HEK293 (cell line): ENCODE data around the gene RASSF10.

ENCODE experiments used
- CTCF ChIA-PET: fragments of 350-600 bp; formaldehyde crosslinking; extraction: SDS; loops from one replicate; lab custom pipeline; 2021; ENCODE audit warnings: antibody characterized with exemption; lab: Yijun Ruan, JAX
- POLR2A ChIA-PET: fragments of 300-600 bp; formaldehyde crosslinking; extraction: SDS; loops from one replicate; lab custom pipeline; 2020; ENCODE audit warnings: antibody characterized with exemption, inconsistent platforms; lab: Yijun Ruan, JAX
- H3K27ac ChIP-seq: fragments of 200-500 bp; sonication (Bioruptor generic); 2 replicates; pipeline ENCODE4 v1.5.1; 2014; ENCODE audit warnings: low read depth, low read length, control low read depth, inconsistent platforms; ENCODE audit errors: extremely low read depth
- H3K36me3 ChIP-seq, 2 experiments: fragments of 200-500 bp in 1 of 2; sonication (Bioruptor generic) in 1 of 2; 1 replicate in 1 of 2; 2 replicates in 1 of 2; pipeline ENCODE4 v1.5.1; 2014 to 2017; ENCODE audit warnings: inconsistent platforms in 2 of 2, low read length in 2 of 2; ENCODE audit not compliant: control insufficient read depth in 2 of 2, insufficient read depth in 1 of 2
- H3K4me1 ChIP-seq: fragments of 200-500 bp; sonication (Bioruptor generic); 2 replicates; pipeline ENCODE4 v1.5.1; 2014; ENCODE audit warnings: mild to moderate bottlenecking, low read length, inconsistent platforms; ENCODE audit not compliant: control insufficient read depth, insufficient read depth
- H3K4me3 ChIP-seq: 2 replicates; pipeline ENCODE4 v1.5.1; 2011; ENCODE audit warnings: low read depth, mild to moderate bottlenecking, control low read depth, low read length, moderate library complexity
- H3K9me3 ChIP-seq: fragments of 200-500 bp; sonication (Bioruptor generic); 2 replicates; pipeline ENCODE4 v1.5.1; 2014; ENCODE audit warnings: low read depth, low read length, inconsistent platforms; ENCODE audit not compliant: control insufficient read depth, insufficient read depth
- ATF2 ChIP-seq: fragments of 450-650 bp; formaldehyde crosslinking; IDR thresholded peaks from 2 replicates; pipeline ENCODE4 v1.5.1; 2016; ENCODE audit warnings: missing biosample characterization, missing genetic modification characterization, low read depth
- CTCF ChIP-seq: fragments of 450-650 bp; formaldehyde crosslinking; IDR thresholded peaks from 2 replicates; pipeline ENCODE4 v1.5.1; 2016; ENCODE audit warnings: missing biosample characterization, missing genetic modification characterization
- GLIS1 ChIP-seq: fragments of 450-650 bp; formaldehyde crosslinking; IDR thresholded peaks from 2 replicates; pipeline ENCODE4 v1.5.1; 2016; ENCODE audit warnings: missing biosample characterization, missing genetic modification characterization
- HOXA7 ChIP-seq: sonication (generic); formaldehyde crosslinking; IDR thresholded peaks from 2 replicates; pipeline ENCODE4 v1.8.1; 2022; ENCODE audit warnings: missing genetic modification reagents, borderline replicate concordance
- KLF10 ChIP-seq: fragments of 450-650 bp; IDR thresholded peaks from 2 replicates; pipeline ENCODE4 v1.5.1; 2018; ENCODE audit warnings: missing biosample characterization, mild to moderate bottlenecking, missing genetic modification characterization
- RBAK ChIP-seq: fragments of 450-650 bp; formaldehyde crosslinking; IDR thresholded peaks from 2 replicates; pipeline ENCODE4 v1.5.1; 2016; ENCODE audit warnings: missing biosample characterization, missing genetic modification characterization
- YY2 ChIP-seq: fragments of 450-650 bp; formaldehyde crosslinking; IDR thresholded peaks from 2 replicates; pipeline ENCODE4 v1.5.1; 2016; ENCODE audit warnings: missing biosample characterization, missing genetic modification characterization
- ZBTB48 ChIP-seq: fragments of 450-650 bp; formaldehyde crosslinking; IDR thresholded peaks from 2 replicates; pipeline ENCODE4 v1.5.1; 2016; ENCODE audit warnings: missing biosample characterization, missing genetic modification characterization
- ZFHX2 ChIP-seq: fragments of 450-650 bp; formaldehyde crosslinking; conservative IDR thresholded peaks from 2 replicates; pipeline ENCODE4 v1.5.1; 2016; ENCODE audit warnings: missing biosample characterization, missing genetic modification characterization
- ZNF114 ChIP-seq: fragments of 450-650 bp; formaldehyde crosslinking; IDR thresholded peaks from 2 replicates; pipeline ENCODE4 v1.5.0; 2017; ENCODE audit warnings: missing biosample characterization, missing genetic modification characterization
- ZNF23 ChIP-seq: fragments of 450-650 bp; formaldehyde crosslinking; IDR thresholded peaks from 2 replicates; pipeline ENCODE4 v1.5.1; 2016; ENCODE audit warnings: missing biosample characterization, missing genetic modification characterization, borderline replicate concordance
- ZNF341 ChIP-seq: fragments of 450-650 bp; formaldehyde crosslinking; IDR thresholded peaks from 2 replicates; pipeline ENCODE4; 2016; ENCODE audit warnings: low read depth, missing biosample characterization, missing genetic modification characterization
- ZNF449 ChIP-seq: fragments of 450-650 bp; formaldehyde crosslinking; IDR thresholded peaks from 2 replicates; pipeline ENCODE4 v1.5.1; 2017; ENCODE audit warnings: missing biosample characterization, mild to moderate bottlenecking, missing genetic modification characterization, moderate library complexity
- ZNF510 ChIP-seq: fragments of 450-650 bp; formaldehyde crosslinking; IDR thresholded peaks from 2 replicates; pipeline ENCODE4 v1.5.1; 2018; ENCODE audit warnings: mild to moderate bottlenecking, missing genetic modification characterization, missing biosample characterization; ENCODE audit not compliant: insufficient replicate concordance
- ZNF544 ChIP-seq: fragments of 450-650 bp; formaldehyde crosslinking; IDR thresholded peaks from 2 replicates; pipeline ENCODE4 v1.5.0; 2017; ENCODE audit warnings: missing biosample characterization, missing genetic modification characterization
- ZNF558 ChIP-seq: fragments of 450-650 bp; formaldehyde crosslinking; IDR thresholded peaks from 2 replicates; pipeline ENCODE4 v1.5.1; 2016; ENCODE audit warnings: missing biosample characterization, missing genetic modification characterization
- ZNF585B ChIP-seq: fragments of 450-650 bp; formaldehyde crosslinking; IDR thresholded peaks from 2 replicates; pipeline ENCODE4 v1.5.1; 2016; ENCODE audit warnings: missing biosample characterization, missing genetic modification characterization
- ZNF654 ChIP-seq: fragments of 450-650 bp; formaldehyde crosslinking; IDR thresholded peaks from 2 replicates; pipeline ENCODE4 v1.5.1; 2016; ENCODE audit warnings: low read depth, missing biosample characterization, missing genetic modification characterization
- ZNF670 ChIP-seq: fragments of 450-650 bp; formaldehyde crosslinking; IDR thresholded peaks from 2 replicates; pipeline ENCODE4 v1.5.1; 2016; ENCODE audit warnings: missing biosample characterization, missing genetic modification characterization, low read depth
- ZNF768 ChIP-seq: fragments of 450-650 bp; formaldehyde crosslinking; IDR thresholded peaks from 2 replicates; pipeline ENCODE4 v1.5.1; 2018; ENCODE audit warnings: missing biosample characterization, mild to moderate bottlenecking, missing genetic modification characterization
- ZNF777 ChIP-seq: fragments of 450-650 bp; formaldehyde crosslinking; IDR thresholded peaks from 2 replicates; pipeline ENCODE4 v1.5.1; 2017; ENCODE audit warnings: missing biosample characterization, missing genetic modification characterization, borderline replicate concordance
- ZNF791 ChIP-seq: fragments of 450-650 bp; formaldehyde crosslinking; IDR thresholded peaks from 2 replicates; pipeline ENCODE4 v1.5.1; 2016; ENCODE audit warnings: missing biosample characterization, missing genetic modification characterization
- ZNF830 ChIP-seq: fragments of 450-650 bp; IDR thresholded peaks from 2 replicates; pipeline ENCODE4 v1.5.0; 2018; ENCODE audit warnings: missing biosample characterization, missing genetic modification characterization, low read depth, mild to moderate bottlenecking, moderate library complexity

The RASSF10 gene

GRCh38 chr11:12963792-12964536, 45.2 kb upstream of the RASSF10 start:
- no peak overlapping the region for H3K27ac ChIP-seq
- CTCF ChIA-PET = interaction anchor here (0.5 to 3.4 kb wide), 53 partner anchors 10 to 937 kb away, joined by 3 to 29 read pairs (median 3); no protein-coding TSS in a partner anchor
- H3K9me3 ChIP-seq = no peaks in the 10 kb centered on the region
- POLR2A ChIA-PET = interaction anchor here (0.8 kb wide), 1 partner anchor 10 kb away, joined by 3 read pairs; no protein-coding TSS in a partner anchor
- no peak overlapping the region for H3K4me3 ChIP-seq
- H3K4me1 ChIP-seq = no peaks in the 10 kb centered on the region
- peak; percentile 82 for TF ChIP-seq ZNF654 (tag by site-specific recombination)
- no peak for TF ChIP-seq ZNF114 (tag by site-specific recombination)
- TF ChIP-seq YY2 (tag by site-specific recombination) = no peak
- no peak for TF ChIP-seq GLIS1
- no peak for TF ChIP-seq ZNF670 (tag by site-specific recombination)
- TF ChIP-seq ZNF510 (tag by site-specific recombination) = no peak
- TF ChIP-seq ZNF558 = no peak
- peak; percentile 13; the same call in 1 of the 2 replicates for TF ChIP-seq ZNF341 (tag by site-specific recombination)
- no peak for TF ChIP-seq ZNF777 (tag by site-specific recombination)
- TF ChIP-seq ZNF449 = no peak
- no peak for TF ChIP-seq RBAK (tag by site-specific recombination)
- no peak for TF ChIP-seq ZNF830 (tag by site-specific recombination)
- TF ChIP-seq ZNF585B = no peak
- TF ChIP-seq ATF2 (tag by site-specific recombination) = no peak
- TF ChIP-seq ZNF23 (tag by site-specific recombination) = no peak
- TF ChIP-seq CTCF (tag by site-specific recombination) = 0 out of 2 replicates have a peak, but pooled peaks have one; percentile 35
- H3K36me3 ChIP-seq = no peaks in the 10 kb centered on the region

GRCh38 chr11:12964650-12965049, 44.5 kb upstream of the RASSF10 start:
- ChIA-PET CTCF (interaction anchor here (0.6 to 3.4 kb wide), 23 partner anchors 9 to 571 kb away, joined by 3 to 29 read pairs (median 3); no protein-coding TSS in a partner anchor), POLR2A (no interaction called here)
- Histone ChIP-seq H3K4me1 (no peaks in the 10 kb centered on the region), H3K27ac (no peak overlapping the region), H3K36me3 (no peaks in the 10 kb centered on the region), H3K9me3 (no peaks in the 10 kb centered on the region), H3K4me3 (no peak overlapping the region)
- TF ChIP-seq ZNF558 (no peak), ZNF768 (tag by site-specific recombination) (no peak), ZBTB48 (no peak), HOXA7 (CRISPR knock-in tag) (no peak), KLF10 (tag by site-specific recombination) (no peak), ZNF791 (tag by site-specific recombination) (no peak), ZNF585B (no peak), ZFHX2 (no peak), ZNF544 (tag by site-specific recombination) (no peak)
